Hippocampal formation (tissue), 2 donors: Measurements from ENCODE around the gene ABCB8.

ENCODE experiments used
- DNase-seq, 2 donors: peaks; one replicate each; lab custom pipeline; 2025; lab: John Stamatoyannopoulos, UW

The ABCB8 gene

DNA sequence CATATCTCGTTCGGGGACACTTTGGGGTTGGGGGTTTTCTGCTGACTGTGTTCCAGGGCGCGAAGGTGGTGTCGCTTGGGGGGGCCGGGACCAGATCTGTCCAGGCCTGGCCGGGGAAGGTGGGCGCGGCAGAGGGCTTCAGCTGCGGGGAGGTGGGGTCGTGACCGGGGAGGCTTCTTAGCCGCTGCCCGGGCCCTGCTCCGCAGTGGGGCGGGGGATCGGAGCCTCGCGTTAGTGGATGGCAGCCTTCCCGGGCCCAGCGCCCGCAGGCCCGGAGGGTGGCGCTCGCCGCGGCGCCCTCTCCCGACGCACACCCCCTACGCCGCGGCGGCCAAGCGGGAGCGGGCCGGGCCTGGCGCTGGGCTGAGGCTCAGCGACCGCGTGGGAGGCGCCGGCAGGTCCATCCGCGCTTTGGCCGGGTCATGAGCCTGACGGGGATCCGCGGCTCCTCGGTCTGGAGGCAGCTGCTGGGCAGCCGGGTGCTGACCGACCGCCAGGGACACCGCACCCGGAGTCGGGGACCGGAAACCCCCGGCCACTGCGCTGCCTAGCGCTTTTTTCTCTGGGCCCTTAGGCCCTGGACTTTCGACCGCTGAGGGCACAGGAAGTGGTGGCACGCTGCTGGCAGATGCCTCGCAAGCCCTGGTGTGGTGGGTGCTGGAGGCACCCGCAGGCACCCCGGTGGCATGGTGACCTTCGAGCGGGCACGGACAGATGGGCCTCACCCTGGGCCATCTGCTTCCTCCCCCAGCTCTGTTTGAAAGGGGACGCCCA lies 59.2 kb downstream of the ABCB8 start:
- DNase-seq, result peak; percentile 42 to 45

DNA sequence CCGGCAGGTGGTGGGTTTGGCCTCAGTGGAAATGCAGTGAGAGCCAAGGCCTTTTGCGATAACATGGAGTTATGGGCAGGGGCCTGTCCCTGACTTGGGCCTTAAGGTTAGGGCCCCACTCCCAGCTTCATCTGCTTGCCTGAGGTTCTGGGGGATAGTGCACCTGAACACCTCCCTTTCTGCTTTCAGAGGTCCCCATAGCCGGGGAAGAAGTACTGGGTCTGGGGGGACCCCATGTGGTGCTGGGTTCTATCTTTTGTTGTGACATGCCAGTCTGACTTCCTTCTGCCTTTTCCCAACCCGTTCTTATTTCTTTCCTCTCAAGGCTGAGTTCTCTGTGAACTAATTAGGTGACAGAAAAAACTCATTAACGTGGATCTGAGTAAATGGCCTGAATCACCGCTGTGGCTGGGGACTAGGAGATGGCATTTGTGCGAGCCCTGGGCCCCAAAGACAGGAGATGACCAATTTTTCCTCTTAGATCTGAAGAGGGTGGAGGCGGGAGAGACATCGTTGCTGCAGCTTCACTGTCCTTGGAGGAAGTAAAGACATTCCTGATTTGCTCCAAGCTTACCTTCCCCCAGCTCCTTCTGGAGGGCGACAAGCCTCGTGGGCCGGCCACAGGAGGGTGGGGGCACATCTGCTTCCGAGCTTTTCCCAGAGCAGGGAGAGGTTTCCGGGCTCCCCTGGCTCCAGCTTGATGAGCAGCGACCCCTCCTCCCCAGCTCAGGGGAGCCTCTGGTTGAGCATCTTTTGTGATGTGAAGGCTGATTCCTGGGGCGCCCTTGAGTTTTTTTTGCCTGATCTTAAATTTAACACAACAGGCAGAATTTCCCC lies 60.0 kb downstream of the ABCB8 start:
- DNase-seq, result no peak

DNA sequence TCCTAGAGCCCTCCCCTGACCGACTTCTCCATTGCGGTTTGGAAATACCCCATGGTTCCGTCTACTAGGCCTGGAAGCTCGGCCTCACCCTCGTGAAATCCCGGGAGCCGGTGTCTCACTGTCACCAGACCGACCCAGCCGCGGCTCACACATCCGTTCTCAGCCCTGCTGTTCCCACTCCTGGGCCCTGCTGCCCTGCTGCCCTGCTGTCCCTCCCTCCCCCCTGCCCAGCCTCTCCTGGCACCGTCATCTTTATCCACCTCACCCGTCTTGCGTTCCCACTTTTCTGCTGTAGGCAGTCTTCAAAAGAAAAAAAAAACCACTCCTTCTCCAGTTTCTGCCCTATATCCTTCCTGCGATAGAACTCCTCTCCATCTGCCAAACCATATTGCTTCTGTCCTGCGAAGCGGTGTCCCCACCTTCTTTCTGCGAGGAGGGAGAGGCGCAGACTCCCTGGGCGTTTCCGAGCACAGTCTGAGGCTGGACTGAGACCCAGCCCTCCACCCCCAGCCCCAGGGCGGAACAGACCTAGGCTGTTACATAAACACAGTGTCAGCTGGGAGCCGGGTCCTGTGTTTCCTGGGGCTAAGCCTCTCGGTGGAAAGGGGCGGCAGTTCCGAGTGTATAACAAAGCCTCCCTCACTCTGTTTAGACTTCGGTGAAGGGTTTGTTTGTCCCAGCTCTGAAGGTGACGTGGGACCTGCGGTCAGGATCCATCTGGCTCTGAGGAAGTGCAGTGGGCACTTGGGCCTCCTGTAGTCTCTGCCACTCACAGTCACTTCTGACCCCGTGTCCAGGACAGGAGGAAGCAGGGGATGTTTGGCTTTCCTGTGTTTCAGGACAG lies 60.8 kb downstream of the ABCB8 start:
- DNase-seq, result peak; percentile 27 to 31

DNA sequence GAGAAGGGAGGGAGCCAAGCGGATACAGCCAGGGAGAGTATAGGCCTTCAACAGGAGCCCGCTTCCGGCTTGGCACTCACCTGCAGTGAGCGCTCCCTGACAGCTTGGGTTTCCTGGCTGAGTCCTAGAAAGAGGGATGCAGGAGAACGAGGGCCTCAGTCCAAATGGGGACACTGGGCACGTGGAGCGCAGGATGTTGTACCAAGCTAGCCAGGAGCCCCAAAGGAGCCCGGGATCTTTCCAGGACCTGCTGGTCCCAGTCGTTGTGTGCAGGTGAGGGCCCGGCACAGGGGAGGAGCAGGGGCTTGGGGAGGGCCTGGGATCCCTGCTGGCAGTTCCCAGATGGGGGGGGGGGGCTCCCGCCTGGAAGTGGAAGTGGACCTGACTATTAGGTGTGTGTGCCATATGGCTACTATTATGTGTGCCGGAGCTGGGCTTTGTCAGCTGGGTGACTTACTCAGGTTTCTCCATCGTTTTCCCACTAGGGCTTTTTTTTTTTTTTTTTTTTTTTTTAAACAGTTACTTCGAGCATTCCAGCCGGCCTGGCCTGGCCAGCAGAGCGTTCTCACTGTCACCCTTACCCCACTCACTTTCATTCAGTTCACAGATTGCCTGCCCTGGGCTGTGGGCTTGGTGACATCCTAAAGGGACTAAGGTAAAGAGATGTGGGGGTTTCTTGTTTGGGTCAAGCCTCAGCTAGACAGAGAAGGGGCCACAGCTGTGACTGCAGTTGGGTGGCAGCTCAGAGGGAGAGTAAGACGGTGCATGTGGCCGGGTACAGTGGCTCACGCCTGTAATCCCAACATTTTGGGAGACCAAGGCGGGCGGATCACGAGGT lies 61.9 kb downstream of the ABCB8 start:
- no peak for DNase-seq

DNA sequence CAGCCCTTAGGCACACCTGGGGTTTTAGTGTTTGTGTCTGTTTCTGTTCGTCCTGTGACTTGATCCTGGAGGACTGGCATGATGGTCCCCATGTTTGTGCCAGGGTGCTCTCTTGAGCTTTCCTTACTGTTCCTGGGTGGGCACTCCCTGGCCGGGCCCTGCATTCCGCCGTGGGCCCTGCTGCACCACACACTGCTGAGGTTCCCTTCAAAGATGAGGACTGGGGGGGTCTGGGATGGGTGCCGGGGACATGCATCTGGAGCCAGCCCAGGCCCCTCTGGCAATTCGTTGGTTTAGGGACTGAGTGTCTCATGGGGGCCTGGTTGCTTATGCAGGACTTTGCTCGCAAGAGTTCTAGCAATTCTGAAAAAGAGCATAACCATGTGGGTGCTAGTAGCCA lies 62.8 kb downstream of the ABCB8 start:
- DNase-seq, result no peak

DNA sequence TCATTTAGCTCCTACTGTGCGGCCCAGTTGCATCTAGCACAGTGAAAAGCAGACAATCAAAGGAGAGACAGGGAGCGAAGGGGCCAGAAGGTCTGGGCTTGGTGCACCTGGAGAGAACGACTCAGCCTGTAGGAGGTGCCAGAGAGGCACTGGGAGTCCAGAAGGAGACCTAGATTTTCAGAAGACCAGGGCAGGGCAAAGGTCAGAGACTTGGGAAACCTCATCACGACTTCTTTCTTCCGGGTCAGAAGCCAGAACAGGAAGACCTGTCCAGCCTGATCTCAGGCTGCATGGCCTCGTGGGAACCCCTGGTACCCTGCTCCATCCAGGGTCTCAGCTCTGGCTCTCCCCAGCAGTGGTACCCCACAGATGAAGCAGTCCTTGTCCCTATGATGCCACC lies 63.2 kb downstream of the ABCB8 start:
- no peak for DNase-seq

DNA sequence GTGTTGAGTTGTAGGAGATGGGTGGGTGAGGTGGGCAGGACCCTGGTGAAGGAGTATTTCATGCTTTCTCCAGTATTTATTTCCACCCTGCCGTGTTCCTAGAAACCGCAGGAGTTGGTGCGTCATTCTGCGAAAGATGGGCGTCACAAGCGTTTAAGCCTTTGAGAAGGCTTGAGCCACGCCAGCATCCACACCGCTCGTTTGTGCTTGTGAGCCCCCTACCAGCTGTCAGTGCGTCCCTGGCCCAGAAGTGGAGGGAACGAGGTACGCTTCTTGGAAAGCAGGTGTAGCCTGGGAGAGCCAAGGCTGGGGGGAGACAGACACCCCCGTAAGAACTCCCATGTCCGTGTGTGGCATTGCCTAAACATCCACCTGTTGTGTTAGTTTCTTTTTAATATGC lies 63.7 kb downstream of the ABCB8 start:
- DNase-seq, result no peak

DNA sequence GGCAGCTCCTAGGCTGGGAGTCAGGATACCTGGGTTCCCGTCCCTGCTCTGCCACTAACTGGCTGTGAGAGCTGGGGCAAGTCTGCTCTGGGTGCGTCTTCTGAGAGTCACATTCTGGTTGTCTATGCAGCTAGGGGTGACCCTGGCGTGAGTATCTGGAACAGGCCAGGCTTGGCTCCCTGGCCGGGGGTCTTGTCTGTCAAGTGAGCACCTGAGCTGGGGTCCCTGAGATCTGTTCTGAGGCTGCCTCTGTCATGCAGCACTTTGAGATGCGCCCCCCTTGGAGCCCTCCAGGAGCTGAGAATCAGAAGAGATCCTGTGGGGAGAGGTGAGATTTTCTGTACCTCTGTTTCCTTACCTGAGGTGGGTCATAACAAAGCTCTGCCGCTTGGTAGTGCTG lies 65.5 kb downstream of the ABCB8 start:
- no peak for DNase-seq

DNA sequence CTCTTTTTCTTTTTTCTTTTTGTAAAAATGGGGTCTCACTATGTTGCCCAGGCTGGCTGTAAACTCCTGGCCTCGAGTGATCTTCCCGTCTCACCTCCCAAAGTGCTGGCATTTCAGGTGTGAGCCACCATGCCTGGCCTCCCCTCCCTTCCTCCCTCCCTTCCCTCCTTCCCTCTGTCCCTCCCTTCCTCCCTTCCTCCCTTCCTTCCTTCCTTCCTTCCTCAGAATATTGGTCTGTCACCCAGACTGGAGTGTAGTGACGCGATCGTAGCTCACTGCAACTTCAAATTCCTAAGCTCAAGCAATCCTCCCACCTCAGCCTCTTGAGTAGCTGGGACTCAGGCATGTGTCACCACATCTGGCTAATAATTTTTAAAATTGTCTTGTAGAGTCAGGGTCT lies 66.4 kb downstream of the ABCB8 start:
- no peak for DNase-seq

DNA sequence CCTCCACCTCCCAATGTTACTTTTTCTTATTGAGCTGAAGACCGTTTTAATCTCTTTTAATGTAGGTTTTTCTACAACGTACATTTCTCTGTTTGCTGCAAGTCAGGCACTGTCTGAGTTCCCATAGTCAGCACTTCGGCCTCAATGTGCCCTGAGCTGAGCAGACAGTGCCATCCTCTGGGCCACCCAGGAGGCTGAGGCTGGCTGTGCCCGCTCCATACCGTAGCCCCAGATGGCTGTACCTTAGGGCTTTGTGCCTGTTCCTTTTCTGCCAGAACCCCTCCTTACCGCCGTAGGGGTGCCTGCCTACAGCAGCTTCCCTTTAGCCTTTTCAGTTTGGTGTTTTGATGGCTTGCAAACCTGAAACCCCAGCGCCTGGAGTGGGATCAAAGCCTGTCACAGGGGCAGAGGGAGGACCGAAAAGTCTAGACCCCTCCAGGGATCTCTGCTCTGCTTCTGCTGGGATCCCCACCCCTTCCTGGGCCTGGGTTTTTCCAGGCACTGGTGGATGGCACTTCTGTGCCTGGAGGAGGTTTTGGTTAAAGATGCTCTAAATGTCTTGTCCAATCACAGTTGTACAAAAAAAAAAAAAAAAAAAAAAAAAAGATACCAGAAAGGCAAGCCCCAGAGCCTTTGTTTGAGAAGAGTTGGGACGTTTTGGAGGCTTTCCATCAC lies 67.0 kb downstream of the ABCB8 start:
- DNase-seq, result peak in 1 of 2 donors; percentile 9

DNA sequence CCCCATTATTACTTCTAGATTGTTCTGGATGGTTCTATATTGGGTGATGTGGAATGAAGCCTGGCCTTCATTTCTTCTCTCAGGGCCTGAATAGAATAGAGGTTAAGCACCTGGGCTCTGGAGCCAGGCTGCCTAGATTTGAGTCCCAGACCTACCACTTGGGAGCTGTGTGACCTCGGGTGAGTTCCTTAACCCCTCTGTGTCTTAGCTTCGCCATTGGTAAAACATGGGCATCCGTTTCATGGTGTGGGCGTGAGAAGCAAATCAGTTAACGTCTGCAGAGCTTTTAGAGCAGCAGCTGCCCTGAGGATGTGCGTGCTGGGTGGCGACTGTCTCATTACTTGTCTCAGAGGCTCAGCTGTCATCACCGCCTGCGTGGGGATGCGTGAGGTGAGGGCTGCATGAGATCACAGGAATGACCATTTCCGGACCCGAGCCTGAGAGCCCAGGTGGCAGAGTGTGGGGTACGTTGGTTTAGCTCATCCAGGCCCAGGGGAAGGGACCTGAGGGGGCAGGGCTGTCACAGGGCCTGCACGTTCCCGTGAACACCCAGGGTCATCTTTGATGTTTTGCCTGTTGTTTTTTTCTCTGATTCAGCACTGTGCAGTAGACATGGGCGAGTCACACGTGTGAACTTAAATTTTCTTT lies 67.7 kb downstream of the ABCB8 start:
- DNase-seq, result no peak
